GM23248 (cell line): ENCODE data around the gene CLSTN2.

Source experiments
- EZH2 ChIP-seq: fragments of 200-600 bp; sonication (generic); IDR thresholded peaks from 2 replicates; pipeline ENCODE4 v1.6.1; 2018; ENCODE audit warnings: antibody characterized with exemption, mild to moderate bottlenecking; ENCODE audit not compliant: insufficient read depth, poor library complexity, severe bottlenecking
- EZH2phosphoT487 ChIP-seq: fragments of 200-600 bp; sonication (generic); IDR thresholded peaks from 2 replicates; pipeline ENCODE4 v1.6.1; 2018; ENCODE audit warnings: antibody characterized with exemption, moderate library complexity, mild to moderate bottlenecking, low read depth; ENCODE audit not compliant: insufficient read depth

- no peak for TF ChIP-seq EZH2
- TF ChIP-seq EZH2phosphoT487, result no peak
These were observed 40.4 kb upstream of the CLSTN2 start for GRCh38 chr3:139894643-139894989.
